Osteoblast (primary cell): ENCODE results near the gene RNF41. TPM values are rescaled to one million over a fixed set of nuclear protein-coding genes. Genes with fewer than 3 reads are reported as not detected.

ENCODE experiments used
- DNase-seq: peaks from one replicate; pipeline ENCODE4 v3.0.0; 2011; ENCODE audit warnings: low spot score, mixed read lengths; ENCODE audit not compliant: insufficient read length; ENCODE audit errors: missing footprints
- H2AFZ ChIP-seq: 2 replicates; pipeline ENCODE4 v1.6.0; 2011; ENCODE audit warnings: mild to moderate bottlenecking, low read length
- H3K27ac ChIP-seq: 2 replicates; pipeline ENCODE4 v1.5.1; 2011; ENCODE audit warnings: mild to moderate bottlenecking, low read depth, low read length, moderate library complexity
- H3K27me3 ChIP-seq: 2 replicates; pipeline ENCODE4 v1.6.0; 2012; ENCODE audit warnings: mild to moderate bottlenecking, control low read depth, inconsistent platforms, low read length, moderate library complexity; ENCODE audit not compliant: insufficient read depth
- H3K36me3 ChIP-seq: 2 replicates; pipeline ENCODE4 v1.5.1; 2011; ENCODE audit warnings: mild to moderate bottlenecking, low read length, control low read depth, moderate library complexity; ENCODE audit not compliant: insufficient read depth
- H3K4me1 ChIP-seq: 2 replicates; pipeline ENCODE4 v1.5.1; 2011; ENCODE audit warnings: mild to moderate bottlenecking, low read length, control low read depth, moderate library complexity; ENCODE audit not compliant: insufficient read depth
- H3K4me2 ChIP-seq: 2 replicates; pipeline ENCODE4 v1.6.0; 2011; ENCODE audit warnings: mild to moderate bottlenecking, low read length; ENCODE audit not compliant: insufficient read depth
- H3K4me3 ChIP-seq: fragments of 200-600 bp; sonication (generic); 3 replicates; pipeline ENCODE4 v1.5.1; 2012; ENCODE audit warnings: mild to moderate bottlenecking, low read length, inconsistent platforms; ENCODE audit not compliant: insufficient read depth
- H3K79me2 ChIP-seq: 2 replicates; pipeline ENCODE4 v1.6.0; 2012; ENCODE audit warnings: mild to moderate bottlenecking, low read length, control low read depth, inconsistent platforms; ENCODE audit not compliant: insufficient read depth
- H3K9me3 ChIP-seq: 2 replicates; pipeline ENCODE4 v1.5.1; 2011; ENCODE audit warnings: low read depth, low read length, control low read depth
- H4K20me1 ChIP-seq: 2 replicates; pipeline ENCODE4 v1.6.0; 2012; ENCODE audit warnings: mild to moderate bottlenecking, low read length, control low read depth; ENCODE audit not compliant: insufficient read depth
- total RNA-seq: library from RNA; depleted of rRNA; stranded (reverse); fragments of >200 nt; gene quantifications from 2 replicates; pipeline ENCODE4 v1.2.3, GENCODE V29; 2012
- TF ChIP-seq, protein P1 (sequence below): IDR thresholded peaks from 2 replicates; pipeline ENCODE4 v1.5.1; 2011; ENCODE audit warnings: mild to moderate bottlenecking, low read depth, low read length, moderate library complexity; ENCODE audit errors: extremely low read depth

The RNF41 gene
- total RNA-seq, 1 donor = 159 TPM

DNA sequence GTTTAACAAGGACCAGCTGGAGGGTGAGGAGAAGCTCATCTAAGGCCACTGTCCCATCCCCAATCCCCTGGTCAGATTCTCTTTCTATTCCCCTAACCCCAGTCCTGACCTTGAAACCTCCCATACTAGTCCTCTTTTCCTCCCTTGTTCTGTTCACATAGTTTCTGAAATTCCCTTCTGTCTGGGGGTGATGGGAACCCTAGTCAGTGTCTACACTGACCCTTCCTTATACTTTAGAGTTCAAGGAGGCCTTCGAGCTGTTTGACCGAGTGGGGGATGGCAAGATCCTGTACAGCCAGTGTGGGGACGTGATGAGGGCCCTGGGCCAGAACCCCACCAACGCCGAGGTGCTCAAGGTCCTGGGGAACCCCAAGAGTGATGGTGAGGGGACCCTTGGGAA lies 66.9 kb downstream of the RNF41 start:
- Histone ChIP-seq H4K20me1 (peaks cover 11% of the 10 kb centered on the region), H3K27me3 (no peaks in the 10 kb centered on the region), H3K4me3 (no peak overlapping the region), H3K27ac (no peak overlapping the region), H3K36me3 (peaks cover 18% of the 10 kb centered on the region), H2AFZ (no peak overlapping the region), H3K9me3 (no peaks in the 10 kb centered on the region), H3K79me2 (peaks cover 32% of the 10 kb centered on the region), H3K4me2 (no peak overlapping the region), H3K4me1 (peaks cover 27% of the 10 kb centered on the region)
- DNase-seq = no peak
- TF ChIP-seq, protein P1, sequence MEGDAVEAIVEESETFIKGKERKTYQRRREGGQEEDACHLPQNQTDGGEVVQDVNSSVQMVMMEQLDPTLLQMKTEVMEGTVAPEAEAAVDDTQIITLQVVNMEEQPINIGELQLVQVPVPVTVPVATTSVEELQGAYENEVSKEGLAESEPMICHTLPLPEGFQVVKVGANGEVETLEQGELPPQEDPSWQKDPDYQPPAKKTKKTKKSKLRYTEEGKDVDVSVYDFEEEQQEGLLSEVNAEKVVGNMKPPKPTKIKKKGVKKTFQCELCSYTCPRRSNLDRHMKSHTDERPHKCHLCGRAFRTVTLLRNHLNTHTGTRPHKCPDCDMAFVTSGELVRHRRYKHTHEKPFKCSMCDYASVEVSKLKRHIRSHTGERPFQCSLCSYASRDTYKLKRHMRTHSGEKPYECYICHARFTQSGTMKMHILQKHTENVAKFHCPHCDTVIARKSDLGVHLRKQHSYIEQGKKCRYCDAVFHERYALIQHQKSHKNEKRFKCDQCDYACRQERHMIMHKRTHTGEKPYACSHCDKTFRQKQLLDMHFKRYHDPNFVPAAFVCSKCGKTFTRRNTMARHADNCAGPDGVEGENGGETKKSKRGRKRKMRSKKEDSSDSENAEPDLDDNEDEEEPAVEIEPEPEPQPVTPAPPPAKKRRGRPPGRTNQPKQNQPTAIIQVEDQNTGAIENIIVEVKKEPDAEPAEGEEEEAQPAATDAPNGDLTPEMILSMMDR = no peak

DNA sequence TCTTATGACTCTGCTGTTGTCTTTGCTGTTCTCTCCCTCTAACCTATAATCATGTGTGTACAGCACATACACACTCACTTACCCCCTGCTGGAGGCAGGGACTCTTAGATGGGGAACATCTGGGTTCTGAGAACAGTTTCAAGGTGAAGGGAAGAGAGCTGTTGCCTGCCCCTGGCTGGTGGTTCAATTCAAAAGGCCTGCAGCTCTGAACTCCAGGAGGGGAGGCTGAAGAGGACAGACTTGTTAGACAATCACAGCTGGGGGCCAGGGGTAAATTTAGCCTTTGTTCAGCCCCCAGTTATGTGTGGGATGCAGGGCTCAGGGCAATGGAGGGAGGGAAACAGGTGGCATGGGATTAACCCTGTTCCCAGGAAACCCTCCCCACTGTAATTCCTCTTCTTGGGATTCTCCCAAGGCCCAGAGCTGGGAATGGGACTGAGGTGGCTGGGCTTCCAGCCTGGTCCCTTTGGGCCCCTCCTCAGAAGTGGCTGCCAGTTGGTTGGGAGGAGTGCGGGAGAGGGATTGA lies 67.4 kb downstream of the RNF41 start:
- no peak for DNase-seq

DNA sequence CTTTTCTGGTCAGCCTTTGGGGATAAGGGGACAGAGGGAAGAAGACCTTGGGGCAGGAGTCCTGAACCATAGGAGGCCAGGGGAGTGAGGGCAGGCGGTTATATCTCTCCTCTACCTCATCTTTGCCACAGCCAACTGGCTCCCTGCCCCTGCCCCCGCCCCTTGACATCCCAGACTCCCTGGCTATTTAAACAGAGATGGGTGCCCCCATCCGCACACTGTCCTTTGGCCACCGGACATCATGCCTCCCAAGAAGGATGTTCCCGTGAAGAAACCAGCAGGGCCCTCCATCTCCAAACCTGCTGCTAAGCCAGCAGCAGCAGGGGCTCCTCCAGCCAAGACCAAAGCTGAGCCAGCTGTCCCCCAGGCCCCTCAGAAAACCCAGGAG lies 68.0 kb downstream of the RNF41 start:
- Histone ChIP-seq H4K20me1 (no peaks in the 10 kb centered on the region), H3K9me3 (no peaks in the 10 kb centered on the region), H3K79me2 (peaks cover 21% of the 10 kb centered on the region), H3K36me3 (peaks cover 11% of the 10 kb centered on the region), H2AFZ (no peak overlapping the region), H3K4me1 (peaks cover 21% of the 10 kb centered on the region), H3K27me3 (no peaks in the 10 kb centered on the region), H3K27ac (no peak overlapping the region), H3K4me2 (peak overlapping the region; percentile 90), H3K4me3 (peak overlapping the region; percentile 88)
- DNase-seq = no peak
- TF ChIP-seq, protein P1 = no peak

More for the DNA sequence above, 67.4 kb downstream of the RNF41 start:
- no peak overlapping the region for H3K4me2 ChIP-seq
- no peaks in the 10 kb centered on the region for H3K27me3 ChIP-seq
- peaks cover 27% of the 10 kb centered on the region for H3K79me2 ChIP-seq
- peaks cover 22% of the 10 kb centered on the region for H3K4me1 ChIP-seq
- no peak overlapping the region for H3K4me3 ChIP-seq
- no peak overlapping the region for H3K27ac ChIP-seq
- no peaks in the 10 kb centered on the region for H3K9me3 ChIP-seq
- TF ChIP-seq, protein P1 = no peak
- peaks cover 6% of the 10 kb centered on the region for H4K20me1 ChIP-seq
- peaks cover 13% of the 10 kb centered on the region for H3K36me3 ChIP-seq
- H2AFZ ChIP-seq = no peak overlapping the region

DNA sequence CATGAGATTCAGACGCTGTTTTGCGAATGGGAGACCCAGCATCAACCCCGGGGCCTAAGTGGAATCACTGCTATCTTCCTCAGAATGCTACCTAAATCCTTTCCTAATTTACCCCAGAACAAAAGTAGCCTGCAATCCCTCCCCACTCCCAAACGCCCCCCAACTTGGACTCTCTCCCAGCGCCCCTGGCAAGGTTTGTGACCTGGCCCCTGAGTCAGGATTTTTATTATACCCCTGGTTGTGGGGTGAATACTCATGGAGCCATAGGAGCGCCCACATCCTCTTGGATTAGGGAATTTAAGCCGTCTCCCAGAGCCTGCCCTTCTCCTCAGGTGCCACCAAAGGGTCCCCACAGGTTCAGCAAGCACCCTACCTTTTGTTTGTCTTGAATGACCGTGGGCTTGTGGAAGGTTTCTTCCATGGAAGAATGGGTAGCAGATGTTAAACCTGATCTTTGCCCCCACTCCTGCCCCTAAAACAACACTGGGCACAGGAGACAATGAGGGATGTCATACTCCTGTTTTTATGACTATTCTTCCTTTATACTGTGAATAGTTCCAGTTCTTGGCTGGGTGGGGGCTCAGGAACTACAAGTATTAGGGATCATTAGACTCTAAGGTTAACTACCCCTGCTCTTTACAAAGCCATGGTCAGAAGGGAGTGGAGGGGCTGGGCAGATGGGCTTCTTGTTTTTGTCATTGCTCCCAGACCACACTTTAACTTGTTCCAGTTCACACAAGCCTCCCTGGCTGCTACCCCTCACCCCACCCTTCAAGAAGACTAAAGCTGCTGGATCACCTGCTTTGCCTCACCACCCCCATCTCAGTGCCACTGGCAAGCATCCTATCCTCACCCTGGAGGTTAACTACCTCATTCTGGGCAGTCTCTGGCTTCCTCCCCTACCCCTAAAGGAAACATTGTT lies 68.7 kb downstream of the RNF41 start:
- TF ChIP-seq, protein P1 = no peak
- peak overlapping the region; percentile 46 for H3K27ac ChIP-seq
- H3K36me3 ChIP-seq = peaks cover 11% of the 10 kb centered on the region
- H3K4me2 ChIP-seq = peak overlapping the region; percentile 90
- H3K27me3 ChIP-seq = no peaks in the 10 kb centered on the region
- H3K4me1 ChIP-seq = peaks cover 21% of the 10 kb centered on the region
- H2AFZ ChIP-seq = peak overlapping the region; percentile 84
- peaks cover 15% of the 10 kb centered on the region for H3K79me2 ChIP-seq
- no peaks in the 10 kb centered on the region for H3K9me3 ChIP-seq
- peak overlapping the region; percentile 88 for H3K4me3 ChIP-seq
- DNase-seq = no peak
- H4K20me1 ChIP-seq = no peaks in the 10 kb centered on the region
